GM10266 (cell line): ENCODE results near the gene USP13.
"Not testable (repeated sequence)": the region's sequence is repeated elsewhere in the genome, so short reads cannot be mapped to it uniquely, and the experiment has no call there.

Source experiments
- DNase-seq: peaks from one replicate; pipeline ENCODE4 v3.0.0; 2012; ENCODE audit errors: extremely low spot score
- TF ChIP-seq, protein P1 (sequence below): IDR thresholded peaks from 2 replicates; pipeline ENCODE4 v1.5.1; 2012; ENCODE audit warnings: mild to moderate bottlenecking, low read depth; ENCODE audit not compliant: control insufficient read depth, insufficient read depth; ENCODE audit errors: missing control alignments

USP13 gene

DNA sequence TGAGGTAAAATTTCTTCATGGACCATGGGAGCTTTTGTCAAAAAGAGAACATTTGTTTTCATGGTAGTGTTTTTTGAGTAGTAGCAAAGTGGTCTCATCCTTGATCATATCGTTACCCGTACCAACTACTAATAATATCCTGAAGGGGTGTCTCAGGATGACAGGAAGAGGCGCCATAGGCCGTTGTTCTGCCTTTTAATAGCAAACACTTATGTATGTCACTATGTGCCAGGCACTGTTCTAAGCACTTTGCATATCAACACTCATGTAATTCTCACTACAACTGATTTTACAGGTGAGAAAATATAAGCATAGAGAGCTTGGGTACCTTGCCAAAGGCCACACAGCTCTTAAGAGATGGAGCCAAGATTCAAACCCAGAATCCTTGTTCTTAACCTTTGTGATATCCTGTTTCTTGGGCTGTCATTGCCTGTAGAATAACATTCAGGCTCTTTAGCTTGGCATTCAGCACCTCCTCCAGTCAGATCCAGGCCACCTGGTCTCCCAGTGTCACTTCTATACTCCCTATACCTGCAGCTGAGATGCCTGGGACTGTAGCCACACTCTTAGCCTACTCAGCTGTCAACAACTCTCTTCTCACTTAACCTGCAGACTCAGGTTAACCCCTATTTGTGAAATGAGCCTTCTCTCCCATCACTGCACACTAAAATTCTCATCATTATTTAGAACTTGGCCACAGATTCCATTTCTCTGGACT, 113.7 kb downstream of the USP13 start:
- TF ChIP-seq, protein P1, sequence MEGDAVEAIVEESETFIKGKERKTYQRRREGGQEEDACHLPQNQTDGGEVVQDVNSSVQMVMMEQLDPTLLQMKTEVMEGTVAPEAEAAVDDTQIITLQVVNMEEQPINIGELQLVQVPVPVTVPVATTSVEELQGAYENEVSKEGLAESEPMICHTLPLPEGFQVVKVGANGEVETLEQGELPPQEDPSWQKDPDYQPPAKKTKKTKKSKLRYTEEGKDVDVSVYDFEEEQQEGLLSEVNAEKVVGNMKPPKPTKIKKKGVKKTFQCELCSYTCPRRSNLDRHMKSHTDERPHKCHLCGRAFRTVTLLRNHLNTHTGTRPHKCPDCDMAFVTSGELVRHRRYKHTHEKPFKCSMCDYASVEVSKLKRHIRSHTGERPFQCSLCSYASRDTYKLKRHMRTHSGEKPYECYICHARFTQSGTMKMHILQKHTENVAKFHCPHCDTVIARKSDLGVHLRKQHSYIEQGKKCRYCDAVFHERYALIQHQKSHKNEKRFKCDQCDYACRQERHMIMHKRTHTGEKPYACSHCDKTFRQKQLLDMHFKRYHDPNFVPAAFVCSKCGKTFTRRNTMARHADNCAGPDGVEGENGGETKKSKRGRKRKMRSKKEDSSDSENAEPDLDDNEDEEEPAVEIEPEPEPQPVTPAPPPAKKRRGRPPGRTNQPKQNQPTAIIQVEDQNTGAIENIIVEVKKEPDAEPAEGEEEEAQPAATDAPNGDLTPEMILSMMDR: no peak
- DNase-seq: no peak

DNA sequence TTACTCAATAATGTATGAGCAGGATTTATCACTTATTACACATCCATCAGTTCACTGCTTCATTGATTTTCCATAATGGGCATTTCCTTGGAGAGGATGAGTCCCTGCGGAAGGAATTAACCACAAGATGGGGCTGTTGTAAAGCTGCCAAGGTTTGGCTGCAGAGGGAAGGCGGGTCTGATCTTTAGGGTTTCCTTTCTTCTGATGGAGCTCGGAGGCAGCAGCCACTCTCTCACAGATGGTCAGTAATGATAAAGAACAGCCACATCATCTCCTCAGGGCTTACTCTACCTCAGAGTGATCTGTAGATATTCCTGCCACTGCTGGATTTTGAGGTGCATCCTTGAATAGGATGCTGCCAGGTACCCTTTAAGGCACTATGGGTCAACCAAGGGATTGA, 115.2 kb downstream of the USP13 start:
- DNase-seq: no peak

DNA sequence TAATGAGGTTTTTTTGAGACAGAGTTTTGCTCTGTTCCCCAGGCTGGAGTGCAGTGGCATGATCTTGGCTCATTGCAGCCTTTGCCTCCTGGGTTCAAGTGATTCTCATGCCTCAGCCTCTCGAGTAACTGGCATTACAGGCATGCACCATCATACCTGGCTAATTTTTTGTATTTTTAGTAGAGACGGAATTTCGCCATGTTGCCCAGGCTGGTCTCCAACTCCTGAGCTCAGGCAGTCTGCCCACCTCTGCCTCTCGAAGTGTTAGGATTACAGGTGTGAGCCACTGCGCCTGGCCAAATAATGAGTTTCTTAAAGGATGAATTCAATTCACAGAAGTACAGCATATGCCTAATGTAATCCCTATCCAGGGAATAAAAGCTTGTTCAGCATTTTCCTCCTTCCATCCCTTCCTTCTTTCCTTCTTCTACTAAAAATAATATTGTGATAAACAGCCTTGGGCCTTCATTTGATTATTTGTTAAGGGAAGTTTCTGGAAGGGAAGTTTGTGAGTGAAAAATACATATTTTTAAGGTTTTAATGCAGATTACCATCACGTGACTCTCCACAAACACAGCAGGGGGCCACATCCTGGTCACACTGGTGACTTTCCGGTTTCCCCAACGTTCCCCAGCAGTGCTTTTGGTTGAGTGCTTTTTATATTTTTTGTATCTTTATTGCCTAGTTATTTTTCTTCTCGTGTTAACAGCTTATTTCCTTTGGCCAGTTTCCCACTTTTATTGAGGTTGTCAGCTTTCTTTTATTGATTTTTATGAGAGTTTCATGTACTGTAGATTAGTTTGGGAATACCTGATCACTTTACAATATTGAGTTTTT, 116.8 kb downstream of the USP13 start:
- DNase-seq: peak; percentile 53
- TF ChIP-seq, protein P1: no peak

More for the DNA sequence above, 115.2 kb downstream of the USP13 start:
- TF ChIP-seq, protein P1: peak; percentile 32

DNA sequence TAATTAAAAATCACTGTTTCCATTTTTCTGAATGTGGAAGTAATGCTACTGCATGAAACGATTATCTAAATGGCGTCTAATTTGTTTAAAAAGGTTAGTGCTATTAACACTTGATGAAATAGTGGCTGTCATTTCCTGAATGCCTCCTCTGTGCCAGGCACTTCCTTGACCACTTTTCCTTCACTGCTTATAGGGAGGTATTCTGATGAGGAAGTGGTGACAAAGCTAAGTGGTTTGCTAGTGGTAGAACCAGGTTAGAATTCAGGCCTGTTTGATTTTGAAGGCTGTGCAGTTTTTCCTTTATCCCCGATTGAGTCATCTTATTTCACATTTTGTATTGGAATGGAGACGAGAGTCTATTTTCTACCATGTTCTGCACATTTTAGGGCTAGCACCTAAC, 119.0 kb downstream of the USP13 start:
- TF ChIP-seq, protein P1: no peak

DNA sequence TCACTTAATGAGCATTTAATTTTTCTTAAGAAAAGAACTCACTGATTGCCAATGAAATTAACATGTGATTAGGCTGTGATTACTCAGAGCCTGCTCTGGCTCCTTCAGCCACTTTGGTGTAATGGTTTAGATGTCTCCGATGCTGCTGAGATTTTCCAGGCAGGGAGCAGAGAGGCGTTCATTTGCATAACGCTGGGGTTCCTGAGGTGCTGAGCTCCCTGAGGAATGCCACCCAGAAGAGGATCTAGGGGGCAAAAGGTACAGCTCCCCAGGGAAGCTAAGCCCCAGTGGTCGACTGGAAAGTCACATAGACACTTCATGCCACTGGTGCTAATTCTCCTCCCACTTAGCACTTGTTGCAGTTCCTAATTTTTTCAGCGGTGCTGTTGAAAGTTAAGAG, 119.5 kb downstream of the USP13 start:
- TF ChIP-seq, protein P1: no peak
- no peak for DNase-seq

More for the DNA sequence above, 119.0 kb downstream of the USP13 start:
- DNase-seq: no peak

DNA sequence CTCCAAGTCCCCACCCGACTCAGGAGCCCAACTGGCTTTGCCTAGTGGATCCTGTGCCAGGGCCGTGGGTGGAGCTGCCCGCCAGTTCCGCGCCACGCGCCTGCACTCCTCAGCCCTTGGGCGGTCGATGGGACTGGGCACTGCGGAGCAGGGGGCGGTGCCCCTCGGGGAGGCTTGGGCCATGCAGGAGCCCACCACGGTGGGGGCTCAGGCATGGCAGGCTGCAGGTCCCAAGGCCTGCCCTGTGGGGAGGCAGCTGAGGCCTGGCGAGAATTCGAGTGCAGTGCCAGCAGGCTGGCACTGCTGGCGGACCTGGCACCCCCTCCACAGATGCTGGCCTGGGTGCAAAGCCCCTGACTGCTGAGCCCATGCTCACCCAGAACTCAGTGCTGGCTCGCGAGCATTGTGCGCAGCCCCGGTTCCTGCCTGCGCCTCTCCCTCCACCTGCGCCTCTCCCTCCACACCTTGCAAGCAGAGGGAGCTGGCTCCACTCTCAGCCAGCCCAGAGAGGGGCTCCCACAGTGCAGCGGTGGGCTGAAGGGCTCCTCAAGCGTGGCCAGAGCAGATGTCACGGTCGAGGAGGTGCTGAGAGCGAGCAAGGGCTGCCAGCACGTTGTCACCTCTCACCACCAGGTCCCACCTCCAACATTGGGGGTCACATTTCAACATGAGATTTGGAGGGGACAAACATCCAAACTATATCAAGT, 122.7 kb downstream of the USP13 start:
- TF ChIP-seq, protein P1: no peak

DNA sequence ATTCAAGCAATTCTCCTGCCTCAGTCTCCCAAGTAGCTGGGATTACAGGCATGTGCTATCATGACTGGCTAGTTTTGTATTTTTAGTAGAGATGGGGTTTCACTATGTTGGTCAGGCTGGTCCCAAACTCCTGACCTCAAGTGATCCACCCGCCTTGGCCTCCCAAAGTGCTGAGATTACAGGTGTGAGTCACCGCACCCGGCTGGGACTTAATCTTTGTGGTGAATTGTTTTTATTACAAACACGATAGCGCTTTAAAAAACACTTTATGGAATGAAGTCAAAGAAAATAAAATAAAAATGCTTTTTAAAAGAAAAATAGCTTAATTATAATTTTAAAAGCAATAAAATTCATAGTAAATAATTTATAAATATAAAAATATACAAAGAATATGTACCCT, 130.0 kb downstream of the USP13 start:
- DNase-seq: not testable (repeated sequence)

More for the DNA sequence above, 122.7 kb downstream of the USP13 start:
- no peak for DNase-seq
